ENCODE measurements around the gene SEMA4B.

GRCh38 chr15:90209591-90209990 lies 8.5 kb downstream of the SEMA4B start:
- TF ChIP-seq EZH2phosphoT487 (conservative IDR thresholded peaks at IDR 0.05; ENCODE audit: low read length) (no peak), CTCF (IDR thresholded peaks at IDR 0.05; ENCODE audit: insufficient read depth, low read length, poor library complexity, severe bottlenecking) (no peak)
